OCI-LY1 (cell line): ENCODE data around the gene SLC25A25.

Experiments used
- CTCF ChIP-seq: fragments of 200-600 bp; sonication (generic), shearing (Covaris generic); IDR thresholded peaks from 2 replicates; pipeline ENCODE4 v1.5.1; 2017; ENCODE audit warnings: mild to moderate bottlenecking, antibody characterized with exemption, low read length, moderate library complexity, mixed read lengths
- EZH2 ChIP-seq: fragments of 200-600 bp; sonication (generic), shearing (Covaris generic); IDR thresholded peaks from 2 replicates; pipeline ENCODE4 v1.8.0; 2017; ENCODE audit warnings: borderline replicate concordance, mixed run types, mild to moderate bottlenecking, antibody characterized with exemption, low read length, moderate library complexity, mixed read lengths

- TF ChIP-seq CTCF (no peak), EZH2 (no peak)
Measured at GRCh38 chr9:128125580-128126354, 57.7 kb downstream of the SLC25A25 start.
